HAP-1 (cell line): ENCODE data around the gene MTMR1.

Source experiments
- DNase-seq, 2 experiments: peaks; one replicate each; pipeline ENCODE4 v3.0.0-alpha.2; 2016 to 2020; ENCODE audit warnings: low spot score in 2 of 2
- H3K27me3 ChIP-seq: fragments of 250-450 bp; sonication (Bioruptor Pico); 2 replicates; pipeline ENCODE4 v1.5.1; 2020; ENCODE audit warnings: low read depth, mild to moderate bottlenecking, moderate library complexity
- H3K36me3 ChIP-seq: fragments of 250-450 bp; sonication (Bioruptor Pico); replicated peaks from 2 replicates; pipeline ENCODE4 v1.5.1; 2020; ENCODE audit warnings: mild to moderate bottlenecking
- H3K4me1 ChIP-seq: fragments of 250-450 bp; sonication (Bioruptor Pico); 2 replicates; pipeline ENCODE4 v1.5.1; 2020; ENCODE audit warnings: mild to moderate bottlenecking
- H3K4me3 ChIP-seq: fragments of 250-450 bp; sonication (Bioruptor Pico); 2 replicates; pipeline ENCODE4 v1.5.1; 2020; ENCODE audit warnings: mild to moderate bottlenecking, moderate library complexity
- H3K9me3 ChIP-seq: fragments of 250-450 bp; sonication (Bioruptor Pico); 2 replicates; pipeline ENCODE4 v1.5.1; 2020; ENCODE audit warnings: mild to moderate bottlenecking, moderate library complexity
- in situ Hi-C: fragments of 300-500 bp; cut with MboI; formaldehyde crosslinking; loops from 3 replicates; pipeline ENCODE4 v1.14.3; 2020; ENCODE audit warnings: low sequenced_read_pairs, inconsistent platforms, mixed read lengths

MTMR1 gene

DNA sequence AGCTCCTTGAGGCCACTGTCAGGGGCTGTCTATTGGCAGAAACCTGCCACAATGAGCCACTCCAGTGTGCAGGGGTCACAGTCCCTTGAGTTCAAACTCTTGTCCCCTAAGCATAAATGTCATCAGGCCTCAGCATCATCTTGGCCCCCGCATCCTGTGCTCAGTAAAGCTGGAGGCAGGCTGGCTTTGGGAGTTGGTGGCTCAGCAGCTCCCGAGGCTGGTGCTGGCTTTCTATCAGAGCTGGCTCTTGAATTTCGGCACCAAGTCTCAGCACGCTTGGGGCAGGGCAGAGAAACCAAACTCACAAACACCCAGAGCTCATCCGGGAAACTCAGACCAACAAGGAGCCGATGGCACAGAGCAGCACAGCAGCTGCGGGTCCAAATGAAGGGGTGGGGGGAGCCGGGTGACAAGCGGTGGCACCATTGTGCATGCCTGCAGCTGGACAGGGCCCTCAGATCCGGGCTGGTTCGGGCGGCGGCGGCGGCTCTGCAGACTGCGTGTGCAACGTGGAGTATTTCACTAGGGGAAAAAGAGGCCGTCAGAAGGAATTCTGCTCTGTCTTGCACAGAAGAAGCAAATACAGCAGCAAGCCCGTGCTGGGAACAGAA is 75.5 kb downstream of the MTMR1 start:
- in situ Hi-C loops = loop anchor here (25.0 kb wide), 1 partner anchor 919 kb away; the partner anchor contains the start of gene PRRG3
- Histone ChIP-seq H3K9me3 (no peaks in the 10 kb centered on the region), H3K4me3 (no peak overlapping the region), H3K27me3 (no peaks in the 10 kb centered on the region), H3K4me1 (no peaks in the 10 kb centered on the region), H3K36me3 (peaks cover 12% of the 10 kb centered on the region)
- no peak for DNase-seq

- Histone ChIP-seq H3K36me3 (peaks cover 12% of the 10 kb centered on the region), H3K9me3 (no peaks in the 10 kb centered on the region), H3K4me3 (no peak overlapping the region), H3K4me1 (no peaks in the 10 kb centered on the region), H3K27me3 (no peaks in the 10 kb centered on the region)
- in situ Hi-C loops = loop anchor here (25.0 kb wide), 1 partner anchor 918 kb away; the partner anchor contains the start of gene PRRG3
- no peak for DNase-seq
These were observed 76.2 kb downstream of the MTMR1 start for GRCh38 chrX:150769408-150769807.

GRCh38 chrX:150770623-150771022 is 77.4 kb downstream of the MTMR1 start:
- peaks cover 4% of the 10 kb centered on the region for H3K36me3 ChIP-seq
- H3K4me1 ChIP-seq = no peaks in the 10 kb centered on the region
- in situ Hi-C loops = loop anchor here (5.0 to 25.0 kb wide), 3 partner anchors 224 to 917 kb away; partner anchors contain the start of gene PRRG3
- no peak overlapping the region for H3K4me3 ChIP-seq
- H3K9me3 ChIP-seq = no peaks in the 10 kb centered on the region
- no peak for DNase-seq
- no peaks in the 10 kb centered on the region for H3K27me3 ChIP-seq

DNA sequence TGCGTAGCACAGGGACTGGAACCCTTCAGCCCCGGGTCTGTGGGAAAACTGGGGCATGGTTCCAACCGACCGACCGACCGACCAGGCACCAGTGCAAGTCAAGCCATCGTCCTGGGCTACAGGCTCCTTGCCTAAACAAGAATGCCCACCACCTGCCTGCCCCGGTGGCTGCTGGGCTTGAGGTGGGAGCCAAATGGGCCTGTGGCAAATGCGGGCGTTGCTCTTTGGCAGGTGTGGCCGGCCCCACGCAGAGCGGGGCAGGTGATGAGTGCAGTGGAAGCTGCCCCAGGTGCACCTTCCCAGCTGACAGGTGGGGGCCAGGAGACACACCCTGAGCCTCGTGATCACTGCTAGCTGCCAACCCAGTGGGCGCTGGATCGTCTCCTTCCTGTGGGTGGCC is 77.9 kb downstream of the MTMR1 start:
- H3K9me3 ChIP-seq = no peaks in the 10 kb centered on the region
- peaks cover 4% of the 10 kb centered on the region for H3K36me3 ChIP-seq
- in situ Hi-C loops = loop anchor here (5.0 to 25.0 kb wide), 3 partner anchors 224 to 916 kb away; partner anchors contain the start of gene PRRG3
- no peaks in the 10 kb centered on the region for H3K4me1 ChIP-seq
- H3K4me3 ChIP-seq = no peak overlapping the region
- no peaks in the 10 kb centered on the region for H3K27me3 ChIP-seq
- no peak for DNase-seq

GRCh38 chrX:150772150-150772970 is 79.2 kb downstream of the MTMR1 start:
- peaks cover 4% of the 10 kb centered on the region for H3K36me3 ChIP-seq
- no peaks in the 10 kb centered on the region for H3K27me3 ChIP-seq
- in situ Hi-C loops = loop anchor here (5.0 to 25.0 kb wide), 3 partner anchors 222 to 915 kb away; partner anchors contain the start of gene PRRG3
- no peak overlapping the region for H3K4me3 ChIP-seq
- no peaks in the 10 kb centered on the region for H3K4me1 ChIP-seq
- H3K9me3 ChIP-seq = no peaks in the 10 kb centered on the region
- peak; percentile 69 to 94 for DNase-seq

DNA sequence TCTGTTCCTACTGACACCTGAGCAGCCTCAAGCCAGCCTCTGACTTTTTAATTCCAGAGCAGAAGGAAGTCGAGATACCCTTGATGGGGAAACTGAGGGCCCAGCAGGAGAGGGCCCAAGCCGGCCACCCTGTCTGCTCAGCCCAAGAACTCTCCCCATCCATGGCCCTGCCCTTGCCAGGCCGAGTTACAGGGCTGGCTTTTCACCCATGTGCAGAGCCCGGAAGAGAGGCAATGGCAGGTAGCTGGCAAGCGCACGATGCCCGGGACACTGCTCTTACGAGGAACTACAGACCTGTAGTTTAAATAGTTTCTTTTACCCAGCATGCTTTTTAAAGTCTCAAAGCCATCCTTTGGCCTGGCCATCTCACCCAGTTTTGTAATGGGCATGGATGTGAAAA is 79.9 kb downstream of the MTMR1 start:
- DNase-seq = no peak
- H3K4me1 ChIP-seq = no peaks in the 10 kb centered on the region
- peaks cover 4% of the 10 kb centered on the region for H3K36me3 ChIP-seq
- no peaks in the 10 kb centered on the region for H3K27me3 ChIP-seq
- H3K9me3 ChIP-seq = no peaks in the 10 kb centered on the region
- H3K4me3 ChIP-seq = no peak overlapping the region
- in situ Hi-C loops = loop anchor here (5.0 to 25.0 kb wide), 3 partner anchors 222 to 914 kb away; partner anchors contain the start of gene PRRG3

DNA sequence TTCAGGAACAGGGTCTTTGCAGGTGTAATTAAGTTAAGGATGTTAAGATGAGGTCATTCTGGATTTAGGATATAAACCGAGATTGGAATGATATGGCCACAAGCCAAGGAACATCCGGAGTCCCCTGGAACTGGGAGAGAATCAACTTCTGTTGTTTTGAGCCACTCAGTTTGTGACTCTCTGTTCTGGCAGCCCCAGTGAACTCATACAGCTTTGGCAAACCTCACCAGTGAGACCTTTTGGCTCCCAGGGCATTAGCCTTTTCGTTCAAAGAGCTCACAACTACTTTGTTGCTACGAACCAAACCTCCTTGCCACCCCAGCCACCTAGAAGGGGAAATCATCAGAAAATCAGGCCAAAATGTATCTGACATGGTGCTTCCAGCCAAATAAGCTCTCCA is 80.4 kb downstream of the MTMR1 start:
- no peak for DNase-seq
- in situ Hi-C loops = loop anchor here (5.0 to 25.0 kb wide), 3 partner anchors 221 to 914 kb away; partner anchors contain the start of gene PRRG3
- no peaks in the 10 kb centered on the region for H3K27me3 ChIP-seq
- peaks cover under 1% of the 10 kb centered on the region for H3K36me3 ChIP-seq
- H3K4me3 ChIP-seq = no peak overlapping the region
- no peaks in the 10 kb centered on the region for H3K9me3 ChIP-seq
- H3K4me1 ChIP-seq = no peaks in the 10 kb centered on the region

DNA sequence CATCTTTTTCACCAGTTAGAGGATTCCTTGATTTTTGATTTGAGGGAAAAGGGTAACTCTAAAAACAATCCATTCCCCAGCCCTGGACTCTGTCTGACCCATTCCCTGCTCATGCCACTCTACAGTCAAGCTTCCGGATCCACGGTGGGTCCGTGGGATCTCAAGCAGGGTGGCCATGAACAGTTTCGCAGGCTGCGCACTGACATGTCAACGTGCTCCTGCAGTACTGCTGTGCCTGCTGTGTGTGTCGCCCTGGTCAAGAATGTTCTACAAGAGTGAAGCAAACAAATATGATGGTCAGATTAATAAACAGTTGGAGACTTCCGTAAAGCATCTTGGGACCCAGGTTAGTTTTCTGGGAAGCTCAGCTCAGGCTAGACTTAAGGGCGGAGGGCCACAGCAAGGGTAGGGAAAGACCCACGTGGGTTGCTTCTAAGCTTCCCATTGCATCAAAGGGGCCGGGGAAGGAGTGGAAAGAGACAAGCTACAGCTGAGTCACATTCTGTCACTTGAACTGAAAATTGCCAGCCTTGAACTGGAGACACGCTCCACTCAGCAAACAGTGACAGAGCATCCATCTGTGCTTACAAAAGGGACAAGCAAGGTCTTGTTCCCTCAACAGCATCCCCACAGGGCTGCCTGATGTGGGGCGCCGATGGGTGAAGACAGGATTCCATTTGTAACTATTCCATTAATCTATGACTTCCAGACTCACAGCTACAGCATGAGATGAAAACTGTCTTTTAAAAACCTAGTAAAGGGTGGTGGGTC is 81.8 kb downstream of the MTMR1 start:
- Histone ChIP-seq H3K9me3 (no peaks in the 10 kb centered on the region), H3K36me3 (no peaks in the 10 kb centered on the region; the same call in 1 of the 2 replicates), H3K4me1 (no peaks in the 10 kb centered on the region), H3K27me3 (no peaks in the 10 kb centered on the region), H3K4me3 (no peak overlapping the region)
- no peak for DNase-seq
- in situ Hi-C loops = loop anchor here (5.0 to 25.0 kb wide), 3 partner anchors 220 to 912 kb away; partner anchors contain the start of gene PRRG3

DNA sequence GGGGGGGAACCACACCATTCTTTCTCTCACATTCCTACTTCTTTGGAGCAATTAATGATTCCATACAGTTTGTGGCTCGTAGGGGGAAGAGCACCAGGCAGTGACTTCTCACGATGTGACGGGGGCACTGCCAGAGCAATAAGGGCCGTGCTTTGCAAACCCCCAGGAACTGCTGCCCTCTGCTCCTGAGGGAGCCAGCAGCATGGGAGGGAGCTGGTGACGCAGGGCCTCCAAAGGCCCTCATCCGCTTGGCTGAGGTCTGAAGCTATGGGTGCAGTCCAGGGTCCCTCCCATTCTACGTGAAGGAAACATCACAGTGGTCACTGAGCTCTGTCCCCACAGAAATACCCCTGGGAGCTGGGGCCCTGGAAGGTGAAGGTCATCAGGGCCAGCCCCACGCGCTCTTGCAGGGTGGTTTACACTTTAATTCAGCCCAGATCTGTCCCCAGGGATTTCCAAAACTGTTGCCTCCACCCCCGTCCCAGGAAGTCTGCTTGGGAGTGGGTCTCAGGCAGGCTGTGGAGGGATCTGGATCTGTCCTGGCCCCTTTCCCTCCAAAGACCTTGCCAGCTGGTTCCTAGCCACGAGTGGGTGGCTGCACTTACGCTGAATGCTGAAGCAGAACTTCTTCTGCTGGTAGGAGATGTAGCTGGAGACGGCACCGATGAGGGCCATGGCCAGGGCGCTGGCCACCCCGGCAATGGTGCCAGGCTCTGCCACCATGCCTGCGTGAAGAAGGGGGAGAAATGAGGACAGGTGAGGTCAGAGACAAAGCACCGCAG is 82.6 kb downstream of the MTMR1 start:
- in situ Hi-C loops = loop anchor here (10.0 kb wide), 1 partner anchor 219 kb away; no protein-coding TSS in a partner anchor
- H3K9me3 ChIP-seq = no peaks in the 10 kb centered on the region
- DNase-seq = no peak
- H3K36me3 ChIP-seq = no peaks in the 10 kb centered on the region; the same call in 1 of the 2 replicates
- no peaks in the 10 kb centered on the region for H3K27me3 ChIP-seq
- no peaks in the 10 kb centered on the region for H3K4me1 ChIP-seq
- no peak overlapping the region for H3K4me3 ChIP-seq

GRCh38 chrX:150777328-150777992 is 84.3 kb downstream of the MTMR1 start:
- no peak for DNase-seq
- Histone ChIP-seq H3K36me3 (no peaks in the 10 kb centered on the region; the same call in 1 of the 2 replicates), H3K4me1 (no peaks in the 10 kb centered on the region), H3K27me3 (no peaks in the 10 kb centered on the region), H3K4me3 (no peak overlapping the region), H3K9me3 (no peaks in the 10 kb centered on the region)
- in situ Hi-C loops = loop anchor here (10.0 kb wide), 1 partner anchor 217 kb away; no protein-coding TSS in a partner anchor

DNA sequence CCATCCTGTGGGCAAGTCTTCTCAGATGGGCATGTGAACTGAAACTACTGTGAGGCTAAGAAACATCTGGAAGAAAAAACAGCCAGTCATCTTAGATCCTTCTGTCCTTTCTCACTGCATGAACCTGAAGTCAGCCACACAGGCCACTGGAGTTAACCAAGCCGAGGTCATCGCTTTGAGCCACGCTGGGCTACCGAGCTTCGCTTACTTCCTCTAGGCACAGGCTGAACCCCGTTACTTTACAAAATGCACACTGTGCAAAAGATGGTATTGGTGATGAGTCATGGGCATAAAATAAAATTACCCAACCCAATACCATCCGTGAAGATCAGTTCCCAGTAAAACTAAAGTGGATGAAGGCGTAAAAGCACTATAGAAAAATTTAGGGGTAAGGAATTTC is 86.2 kb downstream of the MTMR1 start:
- H3K9me3 ChIP-seq = no peaks in the 10 kb centered on the region
- no peak for DNase-seq
- H3K27me3 ChIP-seq = no peaks in the 10 kb centered on the region
- no peak overlapping the region for H3K4me3 ChIP-seq
- in situ Hi-C loops = loop anchor here (10.0 kb wide), 1 partner anchor 215 kb away; no protein-coding TSS in a partner anchor
- H3K36me3 ChIP-seq = no peaks in the 10 kb centered on the region; the same call in 1 of the 2 replicates
- H3K4me1 ChIP-seq = no peaks in the 10 kb centered on the region

DNA sequence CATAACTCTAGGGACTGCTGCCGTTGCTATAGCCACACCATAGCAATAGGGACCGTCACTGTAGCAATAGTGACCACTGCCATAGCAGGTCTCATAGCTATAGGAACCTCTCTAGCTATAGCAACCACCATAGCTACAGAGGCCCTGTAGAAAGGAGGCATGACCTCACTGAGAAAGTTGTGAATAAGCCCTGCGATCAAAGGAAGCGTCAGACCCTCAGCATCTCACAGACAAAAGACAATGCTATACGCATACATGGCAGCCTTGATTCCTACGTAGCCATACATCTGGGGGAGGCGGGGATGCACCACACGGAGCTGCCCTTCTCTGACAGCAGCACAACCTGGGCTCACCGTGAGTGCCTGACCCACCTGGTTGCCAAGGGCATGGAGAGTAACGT is 88.5 kb downstream of the MTMR1 start:
- DNase-seq = no peak
- no peaks in the 10 kb centered on the region; the same call in 1 of the 2 replicates for H3K36me3 ChIP-seq
- in situ Hi-C loops = no loop called here
- H3K9me3 ChIP-seq = no peaks in the 10 kb centered on the region
- no peaks in the 10 kb centered on the region for H3K27me3 ChIP-seq
- no peak overlapping the region for H3K4me3 ChIP-seq
- H3K4me1 ChIP-seq = no peaks in the 10 kb centered on the region
